ENCODE results near the gene CPAMD8. TPM values are rescaled to one million over a fixed set of nuclear protein-coding genes. Genes with fewer than 3 reads are reported as not detected.

The CPAMD8 gene
- total and polyA plus RNA-seq, 2 of the 8 experiments (the other 6 are each of a cell fraction or from before 2014, with no cell fraction given): 6.1 to 9.2 TPM

DNA sequence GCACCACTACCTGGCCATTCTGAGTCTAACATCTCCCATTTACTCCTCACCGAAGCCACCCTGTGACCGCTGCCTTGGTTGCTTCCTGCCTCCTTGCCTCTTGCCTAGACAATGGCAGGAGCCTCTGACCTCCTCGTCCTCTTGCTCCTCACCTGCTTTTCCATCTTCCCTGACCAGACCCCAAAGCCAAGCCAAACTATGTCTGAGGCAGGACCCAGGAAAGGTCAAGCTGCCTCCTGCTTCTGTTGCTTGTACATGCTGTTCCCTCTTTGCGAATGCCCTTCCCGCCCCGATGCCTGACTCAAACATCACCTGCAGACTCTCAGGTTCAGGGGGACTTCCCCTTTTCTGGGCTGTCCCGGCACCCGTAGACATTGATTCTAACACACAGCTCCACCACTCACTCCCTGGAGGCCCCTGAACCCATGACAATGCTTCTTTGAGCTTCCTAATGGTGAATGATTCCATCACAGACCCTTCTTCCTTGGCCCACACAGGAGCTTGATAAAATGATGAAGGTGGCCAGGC lies 77.0 kb downstream of the CPAMD8 start (continued):
- TF ChIP-seq, protein P1, sequence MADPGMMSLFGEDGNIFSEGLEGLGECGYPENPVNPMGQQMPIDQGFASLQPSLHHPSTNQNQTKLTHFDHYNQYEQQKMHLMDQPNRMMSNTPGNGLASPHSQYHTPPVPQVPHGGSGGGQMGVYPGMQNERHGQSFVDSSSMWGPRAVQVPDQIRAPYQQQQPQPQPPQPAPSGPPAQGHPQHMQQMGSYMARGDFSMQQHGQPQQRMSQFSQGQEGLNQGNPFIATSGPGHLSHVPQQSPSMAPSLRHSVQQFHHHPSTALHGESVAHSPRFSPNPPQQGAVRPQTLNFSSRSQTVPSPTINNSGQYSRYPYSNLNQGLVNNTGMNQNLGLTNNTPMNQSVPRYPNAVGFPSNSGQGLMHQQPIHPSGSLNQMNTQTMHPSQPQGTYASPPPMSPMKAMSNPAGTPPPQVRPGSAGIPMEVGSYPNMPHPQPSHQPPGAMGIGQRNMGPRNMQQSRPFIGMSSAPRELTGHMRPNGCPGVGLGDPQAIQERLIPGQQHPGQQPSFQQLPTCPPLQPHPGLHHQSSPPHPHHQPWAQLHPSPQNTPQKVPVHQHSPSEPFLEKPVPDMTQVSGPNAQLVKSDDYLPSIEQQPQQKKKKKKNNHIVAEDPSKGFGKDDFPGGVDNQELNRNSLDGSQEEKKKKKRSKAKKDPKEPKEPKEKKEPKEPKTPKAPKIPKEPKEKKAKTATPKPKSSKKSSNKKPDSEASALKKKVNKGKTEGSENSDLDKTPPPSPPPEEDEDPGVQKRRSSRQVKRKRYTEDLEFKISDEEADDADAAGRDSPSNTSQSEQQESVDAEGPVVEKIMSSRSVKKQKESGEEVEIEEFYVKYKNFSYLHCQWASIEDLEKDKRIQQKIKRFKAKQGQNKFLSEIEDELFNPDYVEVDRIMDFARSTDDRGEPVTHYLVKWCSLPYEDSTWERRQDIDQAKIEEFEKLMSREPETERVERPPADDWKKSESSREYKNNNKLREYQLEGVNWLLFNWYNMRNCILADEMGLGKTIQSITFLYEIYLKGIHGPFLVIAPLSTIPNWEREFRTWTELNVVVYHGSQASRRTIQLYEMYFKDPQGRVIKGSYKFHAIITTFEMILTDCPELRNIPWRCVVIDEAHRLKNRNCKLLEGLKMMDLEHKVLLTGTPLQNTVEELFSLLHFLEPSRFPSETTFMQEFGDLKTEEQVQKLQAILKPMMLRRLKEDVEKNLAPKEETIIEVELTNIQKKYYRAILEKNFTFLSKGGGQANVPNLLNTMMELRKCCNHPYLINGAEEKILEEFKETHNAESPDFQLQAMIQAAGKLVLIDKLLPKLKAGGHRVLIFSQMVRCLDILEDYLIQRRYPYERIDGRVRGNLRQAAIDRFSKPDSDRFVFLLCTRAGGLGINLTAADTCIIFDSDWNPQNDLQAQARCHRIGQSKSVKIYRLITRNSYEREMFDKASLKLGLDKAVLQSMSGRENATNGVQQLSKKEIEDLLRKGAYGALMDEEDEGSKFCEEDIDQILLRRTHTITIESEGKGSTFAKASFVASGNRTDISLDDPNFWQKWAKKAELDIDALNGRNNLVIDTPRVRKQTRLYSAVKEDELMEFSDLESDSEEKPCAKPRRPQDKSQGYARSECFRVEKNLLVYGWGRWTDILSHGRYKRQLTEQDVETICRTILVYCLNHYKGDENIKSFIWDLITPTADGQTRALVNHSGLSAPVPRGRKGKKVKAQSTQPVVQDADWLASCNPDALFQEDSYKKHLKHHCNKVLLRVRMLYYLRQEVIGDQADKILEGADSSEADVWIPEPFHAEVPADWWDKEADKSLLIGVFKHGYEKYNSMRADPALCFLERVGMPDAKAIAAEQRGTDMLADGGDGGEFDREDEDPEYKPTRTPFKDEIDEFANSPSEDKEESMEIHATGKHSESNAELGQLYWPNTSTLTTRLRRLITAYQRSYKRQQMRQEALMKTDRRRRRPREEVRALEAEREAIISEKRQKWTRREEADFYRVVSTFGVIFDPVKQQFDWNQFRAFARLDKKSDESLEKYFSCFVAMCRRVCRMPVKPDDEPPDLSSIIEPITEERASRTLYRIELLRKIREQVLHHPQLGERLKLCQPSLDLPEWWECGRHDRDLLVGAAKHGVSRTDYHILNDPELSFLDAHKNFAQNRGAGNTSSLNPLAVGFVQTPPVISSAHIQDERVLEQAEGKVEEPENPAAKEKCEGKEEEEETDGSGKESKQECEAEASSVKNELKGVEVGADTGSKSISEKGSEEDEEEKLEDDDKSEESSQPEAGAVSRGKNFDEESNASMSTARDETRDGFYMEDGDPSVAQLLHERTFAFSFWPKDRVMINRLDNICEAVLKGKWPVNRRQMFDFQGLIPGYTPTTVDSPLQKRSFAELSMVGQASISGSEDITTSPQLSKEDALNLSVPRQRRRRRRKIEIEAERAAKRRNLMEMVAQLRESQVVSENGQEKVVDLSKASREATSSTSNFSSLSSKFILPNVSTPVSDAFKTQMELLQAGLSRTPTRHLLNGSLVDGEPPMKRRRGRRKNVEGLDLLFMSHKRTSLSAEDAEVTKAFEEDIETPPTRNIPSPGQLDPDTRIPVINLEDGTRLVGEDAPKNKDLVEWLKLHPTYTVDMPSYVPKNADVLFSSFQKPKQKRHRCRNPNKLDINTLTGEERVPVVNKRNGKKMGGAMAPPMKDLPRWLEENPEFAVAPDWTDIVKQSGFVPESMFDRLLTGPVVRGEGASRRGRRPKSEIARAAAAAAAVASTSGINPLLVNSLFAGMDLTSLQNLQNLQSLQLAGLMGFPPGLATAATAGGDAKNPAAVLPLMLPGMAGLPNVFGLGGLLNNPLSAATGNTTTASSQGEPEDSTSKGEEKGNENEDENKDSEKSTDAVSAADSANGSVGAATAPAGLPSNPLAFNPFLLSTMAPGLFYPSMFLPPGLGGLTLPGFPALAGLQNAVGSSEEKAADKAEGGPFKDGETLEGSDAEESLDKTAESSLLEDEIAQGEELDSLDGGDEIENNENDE (IDR thresholded peaks at IDR 0.05; ENCODE audit: insufficient replicate concordance, low read length): no peak
- TF ChIP-seq SP4 (IDR thresholded peaks at IDR 0.05; ENCODE audit: low read length) (no peak), KDM5A (IDR thresholded peaks at IDR 0.05; ENCODE audit: low read length) (no peak), SP2 (IDR thresholded peaks at IDR 0.05; ENCODE audit: low read length) (no peak), BACH1 (IDR thresholded peaks at IDR 0.05; ENCODE audit: low read length) (no peak), CHD2 (IDR thresholded peaks at IDR 0.05; ENCODE audit: low read length) (no peak), YY1 (IDR thresholded peaks at IDR 0.05; ENCODE audit: low read depth, low read length) (no peak), CREB1 (IDR thresholded peaks at IDR 0.05) (no peak), BCL11A (IDR thresholded peaks at IDR 0.05; ENCODE audit: low read depth in 2 of 2, low read length in 2 of 2) (no peak), RXRA (IDR thresholded peaks at IDR 0.05; ENCODE audit: insufficient read depth, low read depth, low read length) (no peak), TAF7 (optimal IDR thresholded peaks at IDR 0.05; ENCODE audit: borderline replicate concordance, low read depth, low read length) (no peak), TAF1 (IDR thresholded peaks at IDR 0.05; ENCODE audit: low read depth, low read length) (no peak), CBX8 (IDR thresholded peaks at IDR 0.05; ENCODE audit: borderline replicate concordance, low read depth, low read length) (no peak), ASH2L (IDR thresholded peaks at IDR 0.05; ENCODE audit: low read length) (no peak)

Data from H1 (cell line).